ENCODE results near the gene DCST1.

- no peak for TF ChIP-seq ZNF565 (CRISPR knock-in tag; conservative IDR thresholded peaks at IDR 0.05; ENCODE audit: low read depth)
- TF ChIP-seq RARB (CRISPR knock-in tag; IDR thresholded peaks at IDR 0.05), result no peak
- no peak for TF ChIP-seq ESRRG (CRISPR knock-in tag; IDR thresholded peaks at IDR 0.05)
- TF ChIP-seq SNAI2 (CRISPR knock-in tag; IDR thresholded peaks at IDR 0.05), result no peak
- no peak for TF ChIP-seq BACH2 (CRISPR knock-in tag; IDR thresholded peaks at IDR 0.05; ENCODE audit: borderline replicate concordance)
- no peak for TF ChIP-seq TCF4 (CRISPR knock-in tag; IDR thresholded peaks at IDR 0.05; ENCODE audit: borderline replicate concordance)
- TF ChIP-seq PATZ1 (CRISPR knock-in tag; IDR thresholded peaks at IDR 0.05; ENCODE audit: borderline replicate concordance), result no peak
- TF ChIP-seq ARNTL (CRISPR knock-in tag; IDR thresholded peaks at IDR 0.05; ENCODE audit: borderline replicate concordance, low read depth), result no peak
Measured at GRCh38 chr1:155052439-155053395, 19.1 kb downstream of the DCST1 start.

Measured in SK-N-SH treated with all-trans-retinoic acid at 6 μM for 48 hours (cell line).